T-helper 1 cell treated with Interleukin-12 subunit alpha and Interleukin-12 subunit beta and Interleukin-4 antibody, amounts not matched to agents 30 ng/mL and 1 ng/mL, for 36 hours (primary cell): Measurements from ENCODE around the gene FZD1. TPM values are rescaled to one million over a fixed set of nuclear protein-coding genes. Genes with fewer than 3 reads are reported as not detected.

Experiments
- intact Hi-C: fragments of 100-400 bp; cut with micrococcal nuclease; formaldehyde crosslinking; loops from one replicate; pipeline ENCODE4 v1.15.1; 2024
- total RNA-seq: library from RNA; stranded (reverse); gene quantifications from 2 replicates; pipeline ENCODE4 v1.2.3, GENCODE V29; 2022

FZD1 gene
- total RNA-seq, 1 donor from 2014 or later = 0.76 TPM

- intact Hi-C loops = loop anchor here (1.0 to 10.0 kb wide), 4 partner anchors 178 to 1020 kb away; partner anchors contain the start of genes ANKIB1, CFAP69, KRIT1 and MTERF1
Measured at GRCh38 chr7:91264924-91265681, 870 bp downstream of the FZD1 start.

- intact Hi-C loops = loop anchor here (10.0 kb wide), 1 partner anchor 1021 kb away; the partner anchor contains the start of gene CFAP69
Measured at GRCh38 chr7:91265693-91266066, 1.4 kb downstream of the FZD1 start.

GRCh38 chr7:91266067-91266688 lies 1.9 kb downstream of the FZD1 start:
- intact Hi-C loops = loop anchor here (10.0 kb wide), 1 partner anchor 1021 kb away; the partner anchor contains the start of gene CFAP69

DNA sequence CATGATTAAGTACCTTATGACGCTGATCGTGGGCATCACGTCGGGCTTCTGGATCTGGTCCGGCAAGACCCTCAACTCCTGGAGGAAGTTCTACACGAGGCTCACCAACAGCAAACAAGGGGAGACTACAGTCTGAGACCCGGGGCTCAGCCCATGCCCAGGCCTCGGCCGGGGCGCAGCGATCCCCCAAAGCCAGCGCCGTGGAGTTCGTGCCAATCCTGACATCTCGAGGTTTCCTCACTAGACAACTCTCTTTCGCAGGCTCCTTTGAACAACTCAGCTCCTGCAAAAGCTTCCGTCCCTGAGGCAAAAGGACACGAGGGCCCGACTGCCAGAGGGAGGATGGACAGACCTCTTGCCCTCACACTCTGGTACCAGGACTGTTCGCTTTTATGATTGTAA lies 2.5 kb downstream of the FZD1 start:
- intact Hi-C loops = loop anchor here (10.0 kb wide), 1 partner anchor 1022 kb away; the partner anchor contains the start of gene CFAP69

GRCh38 chr7:91267171-91267955 lies 3.1 kb downstream of the FZD1 start:
- intact Hi-C loops = loop anchor here (10.0 kb wide), 1 partner anchor 1023 kb away; the partner anchor contains the start of gene CFAP69

GRCh38 chr7:91270372-91270771 lies 6.1 kb downstream of the FZD1 start:
- intact Hi-C loops = no loop called here

DNA sequence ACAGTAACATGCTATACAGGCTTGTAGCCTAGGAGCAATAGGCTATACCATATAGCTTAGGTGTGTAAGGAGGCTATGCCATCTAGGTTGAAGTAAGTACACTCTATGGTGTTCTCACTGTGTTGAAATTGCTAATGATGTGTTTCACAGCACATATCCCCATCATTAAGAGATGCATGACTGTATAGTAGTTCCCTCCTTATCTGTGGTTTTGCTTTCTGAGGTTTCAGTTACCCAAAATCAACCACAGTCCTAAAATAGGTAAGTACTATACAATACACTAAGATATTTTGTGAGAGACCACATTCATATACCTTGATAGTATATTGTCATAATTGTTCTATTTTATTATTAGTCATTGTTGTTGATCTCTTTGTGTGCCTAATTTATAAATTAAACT lies 12.7 kb downstream of the FZD1 start:
- intact Hi-C loops = no loop called here

GRCh38 chr7:91280185-91280584 lies 16.0 kb downstream of the FZD1 start:
- intact Hi-C loops = loop anchor here (10.0 kb wide), 1 partner anchor 355 kb away; no protein-coding TSS in a partner anchor

DNA sequence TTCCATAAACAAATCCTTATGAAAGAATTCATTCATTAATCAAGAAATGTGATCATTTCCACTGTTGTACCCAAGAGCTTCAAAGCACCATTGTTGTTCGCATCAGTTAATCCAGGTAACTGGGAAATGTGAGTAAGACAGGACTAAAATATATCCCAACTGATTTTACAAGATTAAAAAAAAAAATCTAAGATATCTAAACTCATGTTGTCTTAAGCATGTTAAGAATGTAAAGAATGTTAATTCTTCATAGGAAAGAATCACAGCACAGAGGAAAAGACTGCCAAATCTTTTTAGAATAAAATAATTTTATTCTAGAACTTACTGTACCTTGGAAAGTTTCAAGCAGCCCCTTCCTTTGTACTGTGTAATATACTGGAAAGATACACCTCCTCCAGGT lies 16.4 kb downstream of the FZD1 start:
- intact Hi-C loops = loop anchor here (10.0 kb wide), 1 partner anchor 354 kb away; no protein-coding TSS in a partner anchor

- intact Hi-C loops = loop anchor here (10.0 kb wide), 1 partner anchor 349 kb away; no protein-coding TSS in a partner anchor
Measured at GRCh38 chr7:91285696-91286355, 21.6 kb downstream of the FZD1 start.

DNA sequence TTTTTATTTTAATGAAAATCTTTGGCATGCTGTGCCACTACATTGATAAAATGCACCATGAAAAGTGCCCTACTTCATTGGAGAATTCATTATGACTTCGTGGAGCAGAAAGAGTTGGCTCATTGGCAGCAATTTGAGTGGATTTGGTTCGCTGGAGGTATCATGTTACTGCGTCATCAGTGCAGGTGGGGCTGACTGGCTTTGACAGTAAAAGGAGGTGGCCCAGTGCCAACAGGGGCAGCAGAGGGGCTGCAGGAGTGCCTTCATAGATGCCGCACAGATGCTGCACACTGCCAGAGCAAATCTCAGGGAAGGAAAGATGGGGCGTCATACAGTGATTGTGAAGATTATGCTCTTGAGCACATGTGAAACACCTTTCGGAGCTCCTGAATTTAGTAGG lies 22.2 kb downstream of the FZD1 start:
- intact Hi-C loops = loop anchor here (10.0 kb wide), 1 partner anchor 348 kb away; no protein-coding TSS in a partner anchor

DNA sequence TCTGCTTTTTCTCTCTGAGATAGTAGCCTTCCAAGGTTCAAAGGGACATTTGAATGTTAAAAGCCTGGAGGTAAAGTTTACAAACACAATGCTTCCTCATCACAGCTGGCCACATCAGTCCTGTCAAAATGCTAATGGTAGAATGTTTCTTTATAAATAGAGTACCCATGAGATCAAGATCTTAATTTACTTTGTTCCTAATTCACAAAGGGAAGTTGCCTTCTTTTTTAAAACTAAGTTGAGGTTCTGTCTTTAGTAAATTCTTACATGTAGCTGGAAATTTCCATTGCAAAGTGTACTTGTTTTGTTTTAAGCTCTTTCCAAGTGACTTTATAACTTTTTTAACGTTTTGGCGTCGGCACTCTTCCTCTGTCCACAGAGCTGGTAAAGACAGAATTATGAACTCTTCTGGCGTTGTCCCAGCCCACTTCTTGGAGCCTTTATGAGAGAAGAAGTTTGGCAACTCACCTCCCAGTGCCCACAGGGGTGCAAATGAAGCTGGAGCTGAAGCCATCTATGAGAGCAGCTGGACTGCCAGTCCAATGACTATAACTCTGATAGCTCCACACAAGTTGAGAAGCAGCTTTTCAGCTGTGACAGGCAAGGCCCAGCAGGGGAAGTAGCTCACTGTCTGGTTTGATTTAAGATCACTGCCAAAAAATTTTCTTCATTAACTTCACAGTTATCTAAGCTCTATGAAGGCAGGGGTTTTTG lies 23.3 kb downstream of the FZD1 start:
- intact Hi-C loops = loop anchor here (10.0 kb wide), 1 partner anchor 347 kb away; no protein-coding TSS in a partner anchor

- intact Hi-C loops = loop anchor here (10.0 kb wide), 1 partner anchor 346 kb away; no protein-coding TSS in a partner anchor
Measured at GRCh38 chr7:91288208-91288824, 24.1 kb downstream of the FZD1 start.

- intact Hi-C loops = loop anchor here (10.0 kb wide), 1 partner anchor 345 kb away; no protein-coding TSS in a partner anchor
Measured at GRCh38 chr7:91289633-91290254, 25.5 kb downstream of the FZD1 start.

DNA sequence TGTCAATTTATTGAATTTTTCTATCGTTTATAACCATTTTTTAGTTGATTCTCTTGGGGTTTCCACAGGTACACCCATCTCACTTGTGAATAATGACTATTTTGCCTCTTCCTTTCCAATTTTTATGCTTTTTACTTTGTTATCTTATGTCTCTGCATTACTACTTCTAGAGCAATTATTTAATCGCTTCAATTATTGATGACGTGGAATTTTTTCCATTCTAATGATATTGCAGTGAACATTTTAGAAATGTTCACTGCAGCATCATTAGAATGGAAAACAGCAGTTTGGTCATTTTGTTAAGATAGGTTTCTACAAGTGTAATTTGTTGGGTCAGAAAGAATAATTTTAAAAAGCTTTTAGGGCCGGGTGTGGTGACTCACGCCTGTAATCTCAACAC lies 27.1 kb downstream of the FZD1 start:
- intact Hi-C loops = no loop called here

DNA sequence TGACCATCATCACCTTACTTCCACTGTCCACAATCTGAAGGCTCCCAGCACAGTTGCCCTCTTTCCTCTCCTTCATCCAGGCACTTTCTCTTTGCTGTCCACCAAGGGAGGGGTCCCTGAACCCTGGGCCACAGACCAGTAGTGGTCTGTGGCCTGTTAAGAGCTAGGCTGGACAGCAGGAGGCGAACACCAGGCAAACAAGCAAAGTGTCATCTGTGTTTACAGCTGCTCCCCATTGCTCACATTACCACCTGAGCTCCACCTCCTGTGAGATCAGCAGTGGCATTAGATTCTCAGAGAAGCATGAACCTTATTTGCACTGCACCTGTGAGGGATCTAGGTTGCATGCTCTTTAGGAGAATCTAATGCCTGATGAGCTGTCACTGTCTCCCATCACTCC lies 27.7 kb downstream of the FZD1 start:
- intact Hi-C loops = no loop called here

DNA sequence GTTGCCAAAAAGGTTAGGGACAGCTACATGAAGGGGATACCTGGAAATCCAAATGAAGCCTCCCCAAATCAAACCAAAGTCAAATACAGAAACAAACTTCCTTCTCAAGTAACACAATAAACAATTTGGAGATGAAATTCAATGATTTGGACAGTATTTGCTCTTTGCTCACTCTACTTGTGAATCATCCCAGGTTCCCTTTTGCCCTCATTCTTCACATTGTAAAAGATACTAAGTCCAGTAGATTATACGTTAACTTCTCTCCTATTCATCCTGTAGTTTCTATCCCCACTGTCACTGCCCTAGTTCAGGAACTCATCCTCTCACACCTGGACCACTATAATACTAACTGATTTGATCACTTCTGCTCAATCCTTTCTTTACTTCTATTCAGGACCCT lies 28.3 kb downstream of the FZD1 start:
- intact Hi-C loops = no loop called here

- intact Hi-C loops = no loop called here
Measured at GRCh38 chr7:91293136-91293535, 28.9 kb downstream of the FZD1 start.

DNA sequence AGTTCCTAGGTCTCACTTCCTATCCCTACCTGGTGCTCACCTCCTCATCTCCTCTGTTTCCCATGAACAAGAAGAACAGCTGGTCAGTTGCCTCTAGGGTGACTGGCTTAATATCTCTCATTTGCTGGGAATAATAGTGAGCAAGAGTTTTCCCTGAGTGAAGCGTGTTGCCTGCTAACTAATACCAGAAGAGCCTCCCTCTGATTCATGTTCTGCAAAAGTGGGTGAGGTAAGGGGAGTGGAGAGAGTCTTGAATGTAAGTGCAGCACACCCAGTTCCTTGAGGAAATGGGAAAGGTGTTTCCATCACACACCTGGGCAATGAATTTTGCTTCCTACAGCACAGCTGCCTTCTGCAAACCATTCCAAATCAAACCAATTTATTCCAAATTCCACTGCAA lies 29.6 kb downstream of the FZD1 start:
- intact Hi-C loops = no loop called here
